Upper lobe of right lung (tissue), 1 donor: ENCODE measurements around the gene SYNE1. TPM values are rescaled to one million over a fixed set of nuclear protein-coding genes. Genes with fewer than 3 reads are reported as not detected.

ENCODE experiments used
- ATAC-seq: fragments of 200-7000 bp; cut with Tn5 transposase; one replicate; pipeline ENCODE4 v1.9.1; 2020; ENCODE audit warnings: mild to moderate bottlenecking, moderate library complexity
- DNase-seq: peaks from one replicate; pipeline ENCODE4 v3.0.0-alpha.2; 2020
- H3K27ac ChIP-seq: fragments of 200-600 bp; one replicate; pipeline ENCODE4 v1.8.0; 2022
- H3K27me3 ChIP-seq: fragments of 200-600 bp; one replicate; pipeline ENCODE4 v1.8.0; 2022; ENCODE audit warnings: mild to moderate bottlenecking
- H3K36me3 ChIP-seq: fragments of 200-600 bp; one replicate; pipeline ENCODE4 v1.8.0; 2022
- H3K4me1 ChIP-seq: fragments of 200-600 bp; one replicate; pipeline ENCODE4 v1.8.0; 2022
- H3K4me3 ChIP-seq: fragments of 200-600 bp; one replicate; pipeline ENCODE4 v1.8.0; 2022; ENCODE audit warnings: mild to moderate bottlenecking
- H3K9me3 ChIP-seq: fragments of 200-600 bp; one replicate; pipeline ENCODE4 v1.8.0; 2022
- CTCF ChIP-seq: fragments of 200-600 bp; IDR thresholded peaks from one replicate; pipeline ENCODE4 v1.8.0; 2022; ENCODE audit warnings: antibody characterized with exemption
- intact Hi-C: fragments of 100-400 bp; cut with DNase I; formaldehyde crosslinking; loops from one replicate; pipeline ENCODE4 v1.11.0; 2022
- total RNA-seq: library from RNA; stranded (reverse); fragmentation: NEBNext Ultra II Directional; extraction: Animal tissue kit (Norgen Biotek cat#: 25700); gene quantifications from one replicate; pipeline ENCODE4 v1.2.1, GENCODE V29; 2021
- donor health status: DM: no; HTN: yes; CAD: no; lungs with severe emphysema.

Gene SYNE1
- total RNA-seq, 1 donor from 2014 or later = 168 TPM

DNA sequence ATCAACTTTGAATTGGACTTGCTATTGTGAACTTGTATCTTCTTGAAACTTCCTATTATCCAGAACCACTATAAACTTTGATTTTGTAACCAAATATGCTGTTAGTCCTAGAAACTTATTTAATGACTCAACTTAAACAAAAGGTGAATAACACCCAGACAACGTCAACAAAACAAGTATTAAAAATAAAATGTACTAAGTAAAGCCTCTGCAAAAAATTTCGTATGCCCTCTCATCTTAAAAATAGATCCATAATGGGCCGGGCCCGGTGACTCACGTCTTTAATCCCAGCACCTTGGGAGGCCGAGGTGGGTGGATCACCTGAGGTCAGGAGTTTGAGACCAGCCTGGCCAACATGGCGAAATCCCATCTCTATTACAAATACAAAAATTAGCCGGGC, 428.0 kb downstream of the SYNE1 start:
- no peak overlapping the region for H3K27ac ChIP-seq
- H3K9me3 ChIP-seq = no peaks in the 10 kb centered on the region
- DNase-seq (no peak), ATAC-seq (no peak)
- peaks cover 99% of the 10 kb centered on the region for H3K36me3 ChIP-seq
- H3K27me3 ChIP-seq = no peaks in the 10 kb centered on the region
- intact Hi-C loops = no loop called here
- H3K4me1 ChIP-seq = no peaks in the 10 kb centered on the region
- no peak overlapping the region for H3K4me3 ChIP-seq
- no peak for TF ChIP-seq CTCF

DNA sequence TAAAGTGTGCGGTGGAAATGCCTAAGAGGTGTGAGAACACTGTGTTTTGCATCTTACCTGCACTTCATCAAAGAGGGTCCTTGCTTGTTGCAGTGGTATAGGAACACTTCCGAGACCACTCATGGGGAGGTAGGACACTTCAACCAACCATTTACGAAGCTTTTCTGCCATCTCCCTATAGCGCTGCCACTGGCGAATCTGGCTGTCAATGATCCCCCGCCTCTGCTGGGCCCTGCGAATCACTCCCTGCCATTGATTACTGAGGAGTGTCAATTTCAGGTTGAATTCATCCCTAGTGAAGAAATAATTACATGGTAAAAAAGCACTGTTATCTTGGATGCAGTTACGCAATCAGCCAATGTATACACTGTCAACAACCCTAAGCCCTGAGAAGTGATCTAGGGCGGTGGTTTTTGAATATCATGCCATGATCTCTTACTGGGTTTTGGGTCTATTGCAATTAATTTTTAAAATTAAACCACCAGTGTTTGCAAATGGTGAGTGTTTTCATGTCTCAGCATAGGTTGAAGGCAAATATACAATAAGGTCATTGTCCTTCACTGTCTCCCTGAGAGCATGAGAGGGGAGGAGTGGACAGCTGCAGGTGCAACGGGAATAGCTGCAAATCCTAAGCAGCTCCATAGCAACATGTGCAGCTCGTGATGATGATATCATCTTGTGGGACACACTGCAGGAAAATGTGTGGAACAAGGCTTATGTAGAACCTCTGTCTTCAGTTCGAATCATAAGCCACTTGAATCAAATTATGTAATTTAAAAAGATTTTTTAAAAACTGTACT, 429.0 kb downstream of the SYNE1 start:
- Histone ChIP-seq H3K4me3 (no peak overlapping the region), H3K36me3 (peaks cover 97% of the 10 kb centered on the region), H3K9me3 (no peaks in the 10 kb centered on the region), H3K27ac (no peak overlapping the region), H3K4me1 (no peaks in the 10 kb centered on the region), H3K27me3 (no peaks in the 10 kb centered on the region)
- ATAC-seq = no peak
- no peak for TF ChIP-seq CTCF
- no peak for DNase-seq
- intact Hi-C loops = no loop called here

- Histone ChIP-seq H3K36me3 (peaks cover 97% of the 10 kb centered on the region), H3K27ac (no peak overlapping the region), H3K9me3 (no peaks in the 10 kb centered on the region), H3K4me3 (no peak overlapping the region), H3K27me3 (no peaks in the 10 kb centered on the region), H3K4me1 (no peaks in the 10 kb centered on the region)
- ATAC-seq = peak; percentile 26
- no peak for DNase-seq
- intact Hi-C loops = no loop called here
- TF ChIP-seq CTCF = peak; percentile 41
Measured at GRCh38 chr6:152206072-152206818, 430.9 kb downstream of the SYNE1 start.

- TF ChIP-seq CTCF = no peak
- H3K9me3 ChIP-seq = no peaks in the 10 kb centered on the region
- H3K4me3 ChIP-seq = no peak overlapping the region
- H3K4me1 ChIP-seq = no peaks in the 10 kb centered on the region
- DNase-seq (no peak), ATAC-seq (no peak)
- no peak overlapping the region for H3K27ac ChIP-seq
- intact Hi-C loops = no loop called here
- H3K27me3 ChIP-seq = no peaks in the 10 kb centered on the region
- H3K36me3 ChIP-seq = peaks cover 97% of the 10 kb centered on the region
Measured at GRCh38 chr6:152204591-152204990, 432.6 kb downstream of the SYNE1 start.

GRCh38 chr6:152201120-152201519, 436.0 kb downstream of the SYNE1 start:
- peak; percentile 45 for ATAC-seq
- Histone ChIP-seq H3K9me3 (no peaks in the 10 kb centered on the region), H3K36me3 (peaks cover 88% of the 10 kb centered on the region), H3K4me1 (no peaks in the 10 kb centered on the region), H3K27ac (no peak overlapping the region), H3K27me3 (no peaks in the 10 kb centered on the region), H3K4me3 (no peak overlapping the region)
- intact Hi-C loops = no loop called here
- no peak for DNase-seq
- TF ChIP-seq CTCF = no peak
